Body of pancreas (tissue), 4 donors: ENCODE measurements around the gene CES2.

Experiments
- POLR2A ChIP-seq, 3 donors: fragments of 450-650 bp; IDR thresholded peaks; one replicate each; pipeline ENCODE4 v1.6.1; 2016; ENCODE audit warnings: antibody characterized with exemption in 3 of 3, mild to moderate bottlenecking in 2 of 3
- TF ChIP-seq, protein P1 (sequence below), 7 experiments: fragments of 450-650 bp in 4 of 7; fragments of 200-600 bp in 3 of 7; sonication (generic) in 3 of 7; IDR thresholded peaks; one replicate each; pipeline ENCODE4 v1.5.1; 2016 to 2019; ENCODE audit warnings: antibody characterized with exemption in 7 of 7

DNA sequence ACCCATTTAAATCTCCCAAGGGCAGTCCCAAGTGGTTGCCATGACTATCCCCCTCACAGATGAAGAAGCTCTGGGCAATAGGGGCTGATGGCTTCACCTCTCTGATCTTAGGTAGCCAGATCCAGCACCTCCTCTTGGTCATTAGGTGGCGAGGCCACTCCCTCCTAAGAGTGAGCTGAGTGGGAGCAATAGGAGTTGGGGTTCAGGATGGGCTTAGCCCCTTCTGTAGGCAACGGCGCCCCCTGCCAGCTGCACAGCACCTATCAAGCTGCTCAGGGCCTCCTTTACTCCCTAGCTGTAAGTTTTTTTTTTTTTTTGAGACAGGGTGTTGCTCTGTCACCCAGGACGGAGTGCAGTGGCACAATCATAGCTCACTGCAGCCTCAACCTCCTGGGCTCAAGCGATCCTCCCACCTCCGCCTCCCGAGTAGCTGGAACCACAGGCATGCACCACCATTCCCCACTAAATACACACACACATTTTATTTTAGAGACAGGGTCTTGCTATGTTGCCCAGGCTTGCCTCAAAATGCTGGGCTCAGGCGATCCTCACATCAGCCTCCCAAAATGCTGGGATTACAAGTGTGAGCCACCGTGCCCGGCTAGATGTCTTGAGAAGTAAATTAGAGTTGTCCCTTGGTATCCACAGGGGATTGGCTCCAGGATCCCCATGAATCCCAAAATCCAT is 6.5 kb upstream of the CES2 start:
- TF ChIP-seq, protein P1, sequence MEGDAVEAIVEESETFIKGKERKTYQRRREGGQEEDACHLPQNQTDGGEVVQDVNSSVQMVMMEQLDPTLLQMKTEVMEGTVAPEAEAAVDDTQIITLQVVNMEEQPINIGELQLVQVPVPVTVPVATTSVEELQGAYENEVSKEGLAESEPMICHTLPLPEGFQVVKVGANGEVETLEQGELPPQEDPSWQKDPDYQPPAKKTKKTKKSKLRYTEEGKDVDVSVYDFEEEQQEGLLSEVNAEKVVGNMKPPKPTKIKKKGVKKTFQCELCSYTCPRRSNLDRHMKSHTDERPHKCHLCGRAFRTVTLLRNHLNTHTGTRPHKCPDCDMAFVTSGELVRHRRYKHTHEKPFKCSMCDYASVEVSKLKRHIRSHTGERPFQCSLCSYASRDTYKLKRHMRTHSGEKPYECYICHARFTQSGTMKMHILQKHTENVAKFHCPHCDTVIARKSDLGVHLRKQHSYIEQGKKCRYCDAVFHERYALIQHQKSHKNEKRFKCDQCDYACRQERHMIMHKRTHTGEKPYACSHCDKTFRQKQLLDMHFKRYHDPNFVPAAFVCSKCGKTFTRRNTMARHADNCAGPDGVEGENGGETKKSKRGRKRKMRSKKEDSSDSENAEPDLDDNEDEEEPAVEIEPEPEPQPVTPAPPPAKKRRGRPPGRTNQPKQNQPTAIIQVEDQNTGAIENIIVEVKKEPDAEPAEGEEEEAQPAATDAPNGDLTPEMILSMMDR (IDR thresholded peaks at IDR 0.05): peak in 3 of 7 experiments; percentile 9 to 17 (median 13)
- no peak for TF ChIP-seq POLR2A (IDR thresholded peaks at IDR 0.05)
